Heart right ventricle (tissue), 16 donors: Measurements from ENCODE around the gene RFX2. TPM values are rescaled to one million over a fixed set of nuclear protein-coding genes. Genes with fewer than 3 reads are reported as not detected.

Experiments
- ATAC-seq, 8 donors: fragments of 200-7000 bp; cut with Tn5 transposase; one replicate each; pipeline ENCODE4 v1.9.1; 2020; ENCODE audit warnings: mild to moderate bottlenecking in 8 of 8, moderate library complexity in 8 of 8, moderate number of reproducible peaks in 1 of 8
- DNase-seq, 2 donors: peaks; one replicate each; pipeline ENCODE4 v3.0.0-alpha.2; 2020
- H3K27ac ChIP-seq, 10 donors: fragments of 200-600 bp; sonication (generic) in 2 of 10; one replicate each; pipeline versions ENCODE4 v1.5.0 to v1.8.0; 2020 to 2022; ENCODE audit warnings: mild to moderate bottlenecking in 3 of 10
- H3K27me3 ChIP-seq, 7 donors: fragments of 200-600 bp; one replicate each; pipeline ENCODE4 v1.8.0; 2021 to 2022; ENCODE audit warnings: mild to moderate bottlenecking in 2 of 7
- H3K36me3 ChIP-seq, 9 donors: fragments of 200-600 bp; sonication (generic) in 1 of 9; one replicate each; pipeline versions ENCODE4 v1.5.0 to v1.8.0; 2020 to 2022; ENCODE audit warnings: mild to moderate bottlenecking in 2 of 9
- H3K4me1 ChIP-seq, 9 donors: fragments of 200-600 bp; sonication (generic) in 1 of 9; one replicate each; pipeline versions ENCODE4 v1.5.0 to v1.8.0; 2020 to 2022; ENCODE audit warnings: mild to moderate bottlenecking in 4 of 9
- H3K4me3 ChIP-seq, 10 donors: fragments of 200-600 bp; sonication (generic) in 2 of 10; one replicate each; pipeline versions ENCODE4 v1.5.0 to v1.8.0; 2020 to 2022; ENCODE audit warnings: mild to moderate bottlenecking in 7 of 10, moderate library complexity in 2 of 10
- H3K9me3 ChIP-seq, 11 donors: fragments of 200-600 bp in 10 of 11; sonication (generic) in 2 of 11; one replicate each; pipeline versions ENCODE4 v1.5.0 to v1.8.0; 2013 to 2022; ENCODE audit warnings: mild to moderate bottlenecking in 2 of 11, control low read depth in 1 of 11, moderate library complexity in 1 of 11
- whole genome bisulfite sequencing, 2 donors: extraction: QIAGEN DNeasy Blood & Tissue Kit; methylation state at CpG; one replicate each; pipeline ENCODE4 v1.1.7; 2013; ENCODE audit warnings: inconsistent platforms in 1 of 2; 5-methylcytosine and 5-hydroxymethylcytosine counted together
- intact Hi-C, 10 donors: fragments of 100-400 bp; cut with DNase I; formaldehyde crosslinking; loops; one replicate each; pipeline versions ENCODE4 v1.11.1 to v1.14.2; 2022
- polyA plus RNA-seq, 2 donors: library from polyadenylated mRNA; stranded (reverse); fragments of 200-250 nt; gene quantifications; one replicate each; pipeline ENCODE4 v1.2.3, GENCODE V29; 2013
- total RNA-seq, 10 donors: library from RNA; stranded (reverse); fragmentation: NEBNext Ultra II Directional in 3 of 10; extraction: Animal tissue kit (Norgen Biotek cat#: 25700) in 3 of 10; gene quantifications; one replicate each; pipeline versions ENCODE4 v1.2.1 to v1.2.4, GENCODE V29; 2021 to 2023
- TF ChIP-seq, protein P1 (sequence below), 9 donors: fragments of 200-600 bp; sonication (generic) in 2 of 9; IDR thresholded peaks; one replicate each; pipeline versions ENCODE4 v1.5.0 to v1.8.0; 2021 to 2022; ENCODE audit warnings: antibody characterized with exemption in 9 of 9, mild to moderate bottlenecking in 5 of 9, moderate library complexity in 1 of 9
- donor health status: Arrhythmogenic right ventricular cardiomyopathy.
- donor health status: ischemic (EF 13 %, LVEDD 7.1; RV severe dilation, severe dysfunction).
- donor health status: healthy with polysubstance abuse.
- donor health status: DM: no; HTN: yes; CAD: no.
- donor health status: DM: no; HTN: no; CAD: no.
- donor health status: ischemic (EF 25% LVEDD 6.9; RV normal size, moderate dysfunction).
- donor health status: ischemic (EF 25% LVEDD 5.7; RV mildly dilated, moderate dysfunction).
- donor health status: healthy.
- donor health status: DM: yes; HTN: yes; CAD: no.
- donor health status: Ischemic cardiomyopathy.
- donor health status: ischemic (EF 35%, LVEDD 5.7; RV mildly dilated, moderate dysfunction).
- donor health status: nonischemic (EF 11% LVEDD 7.7; RV severe dilation, severe dysfunction).
- donor health status: DM: yes; HTN: yes; CAD: no.
- donor health status: PGD.
- donor health status: ischemic (EF 29% LVEDD 5.4; RV normal size, mild dysfunction).
- donor health status: nonischemic (EF 23%, LVEDD 6.1; RV moderate dilation, normal function).

Gene RFX2
- total and polyA plus RNA-seq, 12 donors = 4.2 to 17.4 (median 5.2) TPM

DNA sequence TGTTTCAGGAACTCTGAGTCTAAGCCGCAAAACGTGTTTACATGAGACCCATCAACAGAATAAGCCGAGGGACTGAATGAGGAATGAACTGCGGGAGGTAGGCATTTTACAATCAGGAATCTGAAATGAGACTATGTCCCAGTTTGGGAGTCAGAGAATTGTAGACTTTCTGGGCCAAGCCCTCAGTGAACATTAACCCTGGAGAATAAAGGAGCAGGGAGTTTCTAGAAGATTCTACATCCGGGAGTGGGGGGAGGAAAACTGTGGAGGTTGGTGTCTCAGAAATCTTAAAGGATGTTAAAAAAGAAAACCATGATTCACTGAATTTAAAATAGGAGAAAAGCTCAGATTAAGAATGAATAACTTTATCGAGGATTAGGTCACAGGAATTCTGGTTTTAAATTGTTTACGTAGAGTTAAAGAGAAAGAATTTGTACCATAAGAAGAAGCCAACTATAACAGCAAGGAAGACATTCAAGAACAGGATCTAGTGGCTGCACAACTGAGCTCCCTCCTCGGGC, 18.5 kb downstream of the RFX2 start:
- Histone ChIP-seq H3K27me3 (no peaks in the 10 kb centered on the region), H3K27ac (peak overlapping the region; percentile 27 to 90 (median 76)), H3K9me3 (no peaks in the 10 kb centered on the region), H3K36me3 (no peaks in the 10 kb centered on the region), H3K4me1 (peaks cover 16 to 54% (median 36%) of the 10 kb centered on the region in 9 donors), H3K4me3 (peak overlapping the region in 8 of 10 donors; percentile 20 to 44 (median 29))
- intact Hi-C loops = loop anchor here in 1 of 10 donors (1.0 kb wide), 1 partner anchor 18 kb away; the partner anchor contains the start of gene RFX2
- TF ChIP-seq, protein P1, sequence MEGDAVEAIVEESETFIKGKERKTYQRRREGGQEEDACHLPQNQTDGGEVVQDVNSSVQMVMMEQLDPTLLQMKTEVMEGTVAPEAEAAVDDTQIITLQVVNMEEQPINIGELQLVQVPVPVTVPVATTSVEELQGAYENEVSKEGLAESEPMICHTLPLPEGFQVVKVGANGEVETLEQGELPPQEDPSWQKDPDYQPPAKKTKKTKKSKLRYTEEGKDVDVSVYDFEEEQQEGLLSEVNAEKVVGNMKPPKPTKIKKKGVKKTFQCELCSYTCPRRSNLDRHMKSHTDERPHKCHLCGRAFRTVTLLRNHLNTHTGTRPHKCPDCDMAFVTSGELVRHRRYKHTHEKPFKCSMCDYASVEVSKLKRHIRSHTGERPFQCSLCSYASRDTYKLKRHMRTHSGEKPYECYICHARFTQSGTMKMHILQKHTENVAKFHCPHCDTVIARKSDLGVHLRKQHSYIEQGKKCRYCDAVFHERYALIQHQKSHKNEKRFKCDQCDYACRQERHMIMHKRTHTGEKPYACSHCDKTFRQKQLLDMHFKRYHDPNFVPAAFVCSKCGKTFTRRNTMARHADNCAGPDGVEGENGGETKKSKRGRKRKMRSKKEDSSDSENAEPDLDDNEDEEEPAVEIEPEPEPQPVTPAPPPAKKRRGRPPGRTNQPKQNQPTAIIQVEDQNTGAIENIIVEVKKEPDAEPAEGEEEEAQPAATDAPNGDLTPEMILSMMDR (IDR thresholded peaks at IDR 0.05) = no peak
- 50 to 51% methylated on average over 8 of the region's 8 CpGs for WGBS, 2 donors
- DNase-seq = no peak
- ATAC-seq = no peak

DNA sequence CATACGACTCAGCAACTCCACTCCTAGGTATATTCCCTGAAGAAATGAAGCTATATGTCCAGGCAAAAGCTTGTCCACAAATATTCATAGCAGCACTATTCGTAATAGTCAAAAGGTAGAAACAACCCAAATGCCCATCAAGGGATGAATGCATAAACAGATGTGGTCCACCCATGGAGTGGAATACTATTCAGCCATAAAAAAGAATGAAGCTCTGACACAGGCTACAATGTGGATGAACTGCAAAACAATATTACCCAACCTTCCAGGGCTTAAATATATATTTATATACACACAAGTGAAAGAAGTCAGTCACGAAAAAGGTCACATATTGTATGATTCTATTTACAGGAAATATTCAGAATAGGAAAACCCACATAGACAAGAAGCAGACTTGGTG, 19.7 kb downstream of the RFX2 start:
- TF ChIP-seq, protein P1 (IDR thresholded peaks at IDR 0.05) = no peak

DNA sequence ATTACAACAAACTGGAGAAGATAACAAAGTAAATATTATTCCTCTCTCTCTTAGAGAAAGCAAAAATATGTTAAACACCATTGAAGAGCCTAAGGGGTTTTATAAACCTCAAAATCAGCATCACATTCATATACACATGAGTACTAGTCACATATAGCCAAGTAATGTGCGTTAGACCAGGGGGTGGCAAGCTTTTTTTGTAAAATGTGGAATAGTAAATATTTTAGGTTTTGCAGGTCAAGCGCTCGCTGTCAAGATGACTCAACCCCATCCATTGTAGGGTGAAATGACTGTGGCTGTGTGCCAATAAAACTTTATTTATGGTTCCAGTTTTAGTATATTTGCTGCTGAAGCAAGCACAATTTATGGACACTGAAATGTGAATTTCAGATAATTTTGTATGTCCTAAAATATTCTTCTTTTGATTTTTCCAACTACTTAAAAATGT, 21.7 kb downstream of the RFX2 start:
- no peak for DNase-seq
- H3K4me3 ChIP-seq = peak overlapping the region in 1 of 10 donors; percentile 17
- H3K9me3 ChIP-seq = peaks cover 0 to 4% (median 0%) of the 10 kb centered on the region in 11 donors
- H3K4me1 ChIP-seq = peaks cover 16 to 56% (median 38%) of the 10 kb centered on the region in 9 donors
- WGBS, 2 donors = 87 to 96% methylated on average over 3 of the region's 3 CpGs
- peak overlapping the region in 9 of 10 donors; percentile 59 to 91 (median 74) for H3K27ac ChIP-seq
- intact Hi-C loops = no loop called here
- no peak for ATAC-seq
- TF ChIP-seq, protein P1 (IDR thresholded peaks at IDR 0.05) = no peak
- no peaks in the 10 kb centered on the region for H3K36me3 ChIP-seq
- no peaks in the 10 kb centered on the region for H3K27me3 ChIP-seq

More for the DNA sequence above, 19.7 kb downstream of the RFX2 start:
- no peaks in the 10 kb centered on the region for H3K9me3 ChIP-seq
- intact Hi-C loops = no loop called here
- ATAC-seq = no peak
- DNase-seq = no peak
- H3K27ac ChIP-seq = peak overlapping the region in 1 of 10 donors; percentile 90
- H3K4me1 ChIP-seq = peaks cover 16 to 56% (median 38%) of the 10 kb centered on the region in 9 donors
- WGBS, 2 donors = 96 to 97% methylated on average over 3 of the region's 3 CpGs
- H3K4me3 ChIP-seq = no peak overlapping the region
- H3K27me3 ChIP-seq = no peaks in the 10 kb centered on the region
- no peaks in the 10 kb centered on the region for H3K36me3 ChIP-seq

DNA sequence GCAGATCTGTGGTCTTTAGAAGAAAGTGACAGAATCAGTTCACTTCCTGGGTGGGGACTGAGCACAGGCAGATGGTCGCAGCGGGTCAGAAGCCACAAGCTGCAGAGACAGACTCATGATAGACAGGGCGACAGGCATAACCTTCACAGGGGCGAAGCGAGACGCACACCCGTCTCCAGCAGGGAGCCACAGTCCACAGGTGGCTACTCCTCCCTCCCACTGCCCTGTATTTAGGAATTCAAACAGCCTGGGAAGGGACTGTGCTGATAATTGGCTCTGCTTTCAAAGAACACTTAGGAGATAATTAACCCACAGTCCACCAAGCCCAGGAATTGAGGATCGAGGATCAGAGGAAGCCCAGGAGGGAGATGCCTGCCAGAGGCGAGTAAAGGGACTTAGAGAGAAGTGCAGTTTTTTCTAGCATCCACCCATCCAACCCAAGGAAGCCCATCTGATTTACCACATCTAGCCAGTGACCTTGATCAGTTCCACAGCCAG, 23.2 kb downstream of the RFX2 start:
- no peaks in the 10 kb centered on the region for H3K36me3 ChIP-seq
- DNase-seq (no peak), ATAC-seq (peak in 6 of 8 donors; percentile 19 to 37 (median 31))
- TF ChIP-seq, protein P1 (IDR thresholded peaks at IDR 0.05) = no peak
- intact Hi-C loops = no loop called here
- H3K9me3 ChIP-seq = peaks cover 0 to 4% (median 0%) of the 10 kb centered on the region in 11 donors
- peaks cover 7 to 44% (median 29%) of the 10 kb centered on the region in 9 donors for H3K4me1 ChIP-seq
- WGBS, 2 donors = 38 to 39% methylated on average over 9 of the region's 9 CpGs
- H3K27me3 ChIP-seq = no peaks in the 10 kb centered on the region
- peak overlapping the region in 9 of 10 donors; percentile 59 to 91 (median 74) for H3K27ac ChIP-seq
- peak overlapping the region in 2 of 10 donors; percentile 11 to 16 for H3K4me3 ChIP-seq
